ENCODE results near the gene CABLES1. TPM values are rescaled to one million over a fixed set of nuclear protein-coding genes. Genes with fewer than 3 reads are reported as not detected.

Gene CABLES1
- polyA plus RNA-seq, 1 donor (not counting 4 experiments of a cell fraction or from before 2014, with no cell fraction given) = 1.00 TPM

- no peaks in the 10 kb centered on the region for H3K27me3 ChIP-seq (ENCODE audit: control insufficient read depth, extremely low read depth, insufficient read depth, low read length)
- DNase-seq (ENCODE audit: low read depth, low spot score) (no peak), FAIRE-seq (no peak)
- H3K4me2 ChIP-seq (ENCODE audit: control insufficient read depth, extremely low read depth, insufficient read depth, low read depth, low read length) = no peak overlapping the region
- H3K4me1 ChIP-seq (ENCODE audit: control insufficient read depth, extremely low read depth, insufficient read depth, low read length) = no peaks in the 10 kb centered on the region
- no peak overlapping the region for H3K9ac ChIP-seq (ENCODE audit: control insufficient read depth, extremely low read depth, insufficient read depth, low read length)
- no peaks in the 10 kb centered on the region for H3K36me3 ChIP-seq (ENCODE audit: control insufficient read depth in 2 of 2, extremely low read depth in 1 of 2, insufficient read depth in 2 of 2, low read length in 2 of 2)
- H3K9me1 ChIP-seq (ENCODE audit: control insufficient read depth, extremely low read depth, insufficient read depth, low read length) = no peaks in the 10 kb centered on the region
- no peak for TF ChIP-seq EZH2 (IDR thresholded peaks at IDR 0.05; ENCODE audit: low read length)
- no peak for TF ChIP-seq CTCF (optimal IDR thresholded peaks at IDR 0.05 in 1 of 3, IDR thresholded peaks at IDR 0.05 in 1 of 3, conservative IDR thresholded peaks at IDR 0.05 in 1 of 3; ENCODE audit: extremely low read depth in 1 of 3, insufficient read depth in 2 of 3, low read length in 3 of 3)
- no peak overlapping the region for H3K4me3 ChIP-seq (ENCODE audit: control insufficient read depth in 2 of 3, extremely low read depth in 1 of 3, insufficient read depth in 2 of 3, low read depth in 1 of 3, low read length in 3 of 3)
- H2AFZ ChIP-seq (ENCODE audit: control insufficient read depth, low read length) = no peak overlapping the region
- H3K79me2 ChIP-seq (ENCODE audit: control insufficient read depth, insufficient read depth, low read length) = no peaks in the 10 kb centered on the region
- H4K20me1 ChIP-seq (ENCODE audit: control insufficient read depth, extremely low read depth, insufficient read depth, low read length) = no peaks in the 10 kb centered on the region
- no peak overlapping the region for H3K27ac ChIP-seq (ENCODE audit: control insufficient read depth, insufficient read depth, low read length)
- peaks cover 7% of the 10 kb centered on the region for H3K9me3 ChIP-seq (ENCODE audit: control insufficient read depth, low read depth, low read length)
- dilution Hi-C loops (cut with MboI; ENCODE audit: extremely low pct_ligation_motif_present, low sequenced_read_pairs) = no loop called here
Measured at GRCh38 chr18:23272498-23273232, 137.4 kb downstream of the CABLES1 start.

- Histone ChIP-seq H3K9me3 (ENCODE audit: control insufficient read depth, low read depth, low read length) (peaks cover 13% of the 10 kb centered on the region), H3K4me2 (ENCODE audit: control insufficient read depth, extremely low read depth, insufficient read depth, low read depth, low read length) (no peak overlapping the region), H3K27me3 (ENCODE audit: control insufficient read depth, extremely low read depth, insufficient read depth, low read length) (no peaks in the 10 kb centered on the region), H4K20me1 (ENCODE audit: control insufficient read depth, extremely low read depth, insufficient read depth, low read length) (no peaks in the 10 kb centered on the region), H3K27ac (ENCODE audit: control insufficient read depth, insufficient read depth, low read length) (no peak overlapping the region), H3K4me1 (ENCODE audit: control insufficient read depth, extremely low read depth, insufficient read depth, low read length) (no peaks in the 10 kb centered on the region), H3K4me3 (ENCODE audit: control insufficient read depth in 2 of 3, extremely low read depth in 1 of 3, insufficient read depth in 2 of 3, low read depth in 1 of 3, low read length in 3 of 3) (no peak overlapping the region), H3K36me3 (ENCODE audit: control insufficient read depth in 2 of 2, extremely low read depth in 1 of 2, insufficient read depth in 2 of 2, low read length in 2 of 2) (no peaks in the 10 kb centered on the region), H3K9me1 (ENCODE audit: control insufficient read depth, extremely low read depth, insufficient read depth, low read length) (no peaks in the 10 kb centered on the region), H3K79me2 (ENCODE audit: control insufficient read depth, insufficient read depth, low read length) (no peaks in the 10 kb centered on the region), H2AFZ (ENCODE audit: control insufficient read depth, low read length) (no peak overlapping the region), H3K9ac (ENCODE audit: control insufficient read depth, extremely low read depth, insufficient read depth, low read length) (no peak overlapping the region)
- TF ChIP-seq EZH2 (IDR thresholded peaks at IDR 0.05; ENCODE audit: low read length) = no peak
- TF ChIP-seq CTCF (optimal IDR thresholded peaks at IDR 0.05 in 1 of 3, IDR thresholded peaks at IDR 0.05 in 1 of 3, conservative IDR thresholded peaks at IDR 0.05 in 1 of 3; ENCODE audit: extremely low read depth in 1 of 3, insufficient read depth in 2 of 3, low read length in 3 of 3) = no peak
- DNase-seq (ENCODE audit: low read depth, low spot score) (no peak), FAIRE-seq (no peak)
- dilution Hi-C loops (cut with MboI; ENCODE audit: extremely low pct_ligation_motif_present, low sequenced_read_pairs) = no loop called here
Measured at GRCh38 chr18:23273443-23273966, 138.2 kb downstream of the CABLES1 start.

Measured in keratinocyte (primary cell).